ENCODE data around the gene IGF1. TPM values are rescaled to one million over a fixed set of nuclear protein-coding genes. Genes with fewer than 3 reads are reported as not detected.

Gene IGF1
- polyA plus RNA-seq, 1 of the 3 experiments (the other 2 are of a cell fraction) = 0.07 TPM

GRCh38 chr12:102421802-102422583, 58.4 kb downstream of the IGF1 start:
- no peak overlapping the region for H2AFZ ChIP-seq (ENCODE audit: low read depth)
- ChIA-PET CTCF (no interaction called here), POLR2A (no interaction called here)
- H3K9me2 ChIP-seq = no peaks in the 10 kb centered on the region
- H3K27me3 ChIP-seq (ENCODE audit: insufficient read depth) = no peaks in the 10 kb centered on the region
- H3F3A ChIP-seq (replicated peaks; ENCODE audit: insufficient read depth) = no peaks in the 10 kb centered on the region
- WGBS (ENCODE audit: low lambda C conversion rate) = 6% methylated on average over 5 of the region's 5 CpGs
- H3K79me2 ChIP-seq (ENCODE audit: insufficient read depth) = no peaks in the 10 kb centered on the region
- no peak overlapping the region for H3K4me2 ChIP-seq
- no peak overlapping the region for H3K27ac ChIP-seq (ENCODE audit: low read depth in 2 of 2, low read length in 1 of 2)
- H3K9ac ChIP-seq = no peak overlapping the region
- H4K20me1 ChIP-seq (ENCODE audit: insufficient read depth) = no peaks in the 10 kb centered on the region
- no peak overlapping the region for H3K4me3 ChIP-seq (ENCODE audit: low read depth in 2 of 2, low read length in 1 of 2)
- no peaks in the 10 kb centered on the region for H3K36me3 ChIP-seq (replicated peaks in 1 of 2; ENCODE audit: control insufficient read depth in 1 of 2, insufficient read depth in 2 of 2, low read length in 1 of 2)
- H3K4me1 ChIP-seq (ENCODE audit: control insufficient read depth in 1 of 2, insufficient read depth in 2 of 2, low read depth in 1 of 2, low read length in 1 of 2) = no peaks in the 10 kb centered on the region; a peak in 1 of 4 replicates
- no peak for DNase-seq
- no peaks in the 10 kb centered on the region for H3K9me3 ChIP-seq
- TF ChIP-seq, protein P1, sequence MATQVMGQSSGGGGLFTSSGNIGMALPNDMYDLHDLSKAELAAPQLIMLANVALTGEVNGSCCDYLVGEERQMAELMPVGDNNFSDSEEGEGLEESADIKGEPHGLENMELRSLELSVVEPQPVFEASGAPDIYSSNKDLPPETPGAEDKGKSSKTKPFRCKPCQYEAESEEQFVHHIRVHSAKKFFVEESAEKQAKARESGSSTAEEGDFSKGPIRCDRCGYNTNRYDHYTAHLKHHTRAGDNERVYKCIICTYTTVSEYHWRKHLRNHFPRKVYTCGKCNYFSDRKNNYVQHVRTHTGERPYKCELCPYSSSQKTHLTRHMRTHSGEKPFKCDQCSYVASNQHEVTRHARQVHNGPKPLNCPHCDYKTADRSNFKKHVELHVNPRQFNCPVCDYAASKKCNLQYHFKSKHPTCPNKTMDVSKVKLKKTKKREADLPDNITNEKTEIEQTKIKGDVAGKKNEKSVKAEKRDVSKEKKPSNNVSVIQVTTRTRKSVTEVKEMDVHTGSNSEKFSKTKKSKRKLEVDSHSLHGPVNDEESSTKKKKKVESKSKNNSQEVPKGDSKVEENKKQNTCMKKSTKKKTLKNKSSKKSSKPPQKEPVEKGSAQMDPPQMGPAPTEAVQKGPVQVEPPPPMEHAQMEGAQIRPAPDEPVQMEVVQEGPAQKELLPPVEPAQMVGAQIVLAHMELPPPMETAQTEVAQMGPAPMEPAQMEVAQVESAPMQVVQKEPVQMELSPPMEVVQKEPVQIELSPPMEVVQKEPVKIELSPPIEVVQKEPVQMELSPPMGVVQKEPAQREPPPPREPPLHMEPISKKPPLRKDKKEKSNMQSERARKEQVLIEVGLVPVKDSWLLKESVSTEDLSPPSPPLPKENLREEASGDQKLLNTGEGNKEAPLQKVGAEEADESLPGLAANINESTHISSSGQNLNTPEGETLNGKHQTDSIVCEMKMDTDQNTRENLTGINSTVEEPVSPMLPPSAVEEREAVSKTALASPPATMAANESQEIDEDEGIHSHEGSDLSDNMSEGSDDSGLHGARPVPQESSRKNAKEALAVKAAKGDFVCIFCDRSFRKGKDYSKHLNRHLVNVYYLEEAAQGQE (IDR thresholded peaks at IDR 0.05; ENCODE audit: low read depth, low read length) = no peak
- TF ChIP-seq, protein P2, sequence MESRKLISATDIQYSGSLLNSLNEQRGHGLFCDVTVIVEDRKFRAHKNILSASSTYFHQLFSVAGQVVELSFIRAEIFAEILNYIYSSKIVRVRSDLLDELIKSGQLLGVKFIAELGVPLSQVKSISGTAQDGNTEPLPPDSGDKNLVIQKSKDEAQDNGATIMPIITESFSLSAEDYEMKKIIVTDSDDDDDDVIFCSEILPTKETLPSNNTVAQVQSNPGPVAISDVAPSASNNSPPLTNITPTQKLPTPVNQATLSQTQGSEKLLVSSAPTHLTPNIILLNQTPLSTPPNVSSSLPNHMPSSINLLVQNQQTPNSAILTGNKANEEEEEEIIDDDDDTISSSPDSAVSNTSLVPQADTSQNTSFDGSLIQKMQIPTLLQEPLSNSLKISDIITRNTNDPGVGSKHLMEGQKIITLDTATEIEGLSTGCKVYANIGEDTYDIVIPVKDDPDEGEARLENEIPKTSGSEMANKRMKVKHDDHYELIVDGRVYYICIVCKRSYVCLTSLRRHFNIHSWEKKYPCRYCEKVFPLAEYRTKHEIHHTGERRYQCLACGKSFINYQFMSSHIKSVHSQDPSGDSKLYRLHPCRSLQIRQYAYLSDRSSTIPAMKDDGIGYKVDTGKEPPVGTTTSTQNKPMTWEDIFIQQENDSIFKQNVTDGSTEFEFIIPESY (IDR thresholded peaks at IDR 0.05; ENCODE audit: borderline replicate concordance, low read depth) = no peak

- Histone ChIP-seq H3K9me2 (no peaks in the 10 kb centered on the region), H3K4me3 (ENCODE audit: low read depth in 2 of 2, low read length in 1 of 2) (no peak overlapping the region), H3K27me3 (ENCODE audit: insufficient read depth) (no peaks in the 10 kb centered on the region), H3K9ac (no peak overlapping the region), H3K9me3 (no peaks in the 10 kb centered on the region), H3K4me1 (ENCODE audit: control insufficient read depth in 1 of 2, insufficient read depth in 2 of 2, low read depth in 1 of 2, low read length in 1 of 2) (no peaks in the 10 kb centered on the region; a peak in 1 of 4 replicates), H3K27ac (ENCODE audit: low read depth in 2 of 2, low read length in 1 of 2) (no peak overlapping the region), H2AFZ (ENCODE audit: low read depth) (no peak overlapping the region), H3K36me3 (replicated peaks in 1 of 2; ENCODE audit: control insufficient read depth in 1 of 2, insufficient read depth in 2 of 2, low read length in 1 of 2) (no peaks in the 10 kb centered on the region), H3K79me2 (ENCODE audit: insufficient read depth) (no peaks in the 10 kb centered on the region), H4K20me1 (ENCODE audit: insufficient read depth) (no peaks in the 10 kb centered on the region), H3K4me2 (no peak overlapping the region), H3F3A (replicated peaks; ENCODE audit: insufficient read depth) (no peaks in the 10 kb centered on the region)
- DNase-seq = no peak
- CTCF ChIA-PET = no interaction called here
- WGBS (ENCODE audit: low lambda C conversion rate) = 36% methylated on average over 11 of the region's 11 CpGs
- POLR2A ChIA-PET = no interaction called here
- TF ChIP-seq FOSL2 (IDR thresholded peaks at IDR 0.05; ENCODE audit: borderline replicate concordance, low read depth) = no peak
- no peak for TF ChIP-seq MXI1 (IDR thresholded peaks at IDR 0.05; ENCODE audit: low read depth, low read length)
- no peak for TF ChIP-seq CTCF (IDR thresholded peaks at IDR 0.05)
- TF ChIP-seq RAD21 (IDR thresholded peaks at IDR 0.05; ENCODE audit: low read length) = no peak
- no peak for TF ChIP-seq GABPA (IDR thresholded peaks at IDR 0.05; ENCODE audit: low read depth)
- TF ChIP-seq SIN3A (IDR thresholded peaks at IDR 0.05; ENCODE audit: borderline replicate concordance, low read depth, low read length) = no peak
- TF ChIP-seq, protein P3, sequence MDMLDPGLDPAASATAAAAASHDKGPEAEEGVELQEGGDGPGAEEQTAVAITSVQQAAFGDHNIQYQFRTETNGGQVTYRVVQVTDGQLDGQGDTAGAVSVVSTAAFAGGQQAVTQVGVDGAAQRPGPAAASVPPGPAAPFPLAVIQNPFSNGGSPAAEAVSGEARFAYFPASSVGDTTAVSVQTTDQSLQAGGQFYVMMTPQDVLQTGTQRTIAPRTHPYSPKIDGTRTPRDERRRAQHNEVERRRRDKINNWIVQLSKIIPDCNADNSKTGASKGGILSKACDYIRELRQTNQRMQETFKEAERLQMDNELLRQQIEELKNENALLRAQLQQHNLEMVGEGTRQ (IDR thresholded peaks at IDR 0.05; ENCODE audit: borderline replicate concordance, low read depth, low read length) = no peak
- TF ChIP-seq, protein P4, sequence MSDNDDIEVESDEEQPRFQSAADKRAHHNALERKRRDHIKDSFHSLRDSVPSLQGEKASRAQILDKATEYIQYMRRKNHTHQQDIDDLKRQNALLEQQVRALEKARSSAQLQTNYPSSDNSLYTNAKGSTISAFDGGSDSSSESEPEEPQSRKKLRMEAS (IDR thresholded peaks at IDR 0.05; ENCODE audit: low read depth) = no peak
- no peak for TF ChIP-seq FOXM1 (IDR thresholded peaks at IDR 0.05; ENCODE audit: low read depth)
- TF ChIP-seq POLR2AphosphoS5 (IDR thresholded peaks at IDR 0.05; ENCODE audit: low read depth, low read length) = no peak
- TF ChIP-seq, protein P5, sequence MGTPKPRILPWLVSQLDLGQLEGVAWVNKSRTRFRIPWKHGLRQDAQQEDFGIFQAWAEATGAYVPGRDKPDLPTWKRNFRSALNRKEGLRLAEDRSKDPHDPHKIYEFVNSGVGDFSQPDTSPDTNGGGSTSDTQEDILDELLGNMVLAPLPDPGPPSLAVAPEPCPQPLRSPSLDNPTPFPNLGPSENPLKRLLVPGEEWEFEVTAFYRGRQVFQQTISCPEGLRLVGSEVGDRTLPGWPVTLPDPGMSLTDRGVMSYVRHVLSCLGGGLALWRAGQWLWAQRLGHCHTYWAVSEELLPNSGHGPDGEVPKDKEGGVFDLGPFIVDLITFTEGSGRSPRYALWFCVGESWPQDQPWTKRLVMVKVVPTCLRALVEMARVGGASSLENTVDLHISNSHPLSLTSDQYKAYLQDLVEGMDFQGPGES (IDR thresholded peaks at IDR 0.05; ENCODE audit: low read depth, low read length) = no peak
- no peak for TF ChIP-seq TEAD4 (IDR thresholded peaks at IDR 0.05; ENCODE audit: borderline replicate concordance, insufficient read depth)
Measured at GRCh38 chr12:102419094-102419764, 61.1 kb downstream of the IGF1 start.

Data from SK-N-SH (cell line).